Lower lobe of right lung (tissue), 2 donors: ENCODE results near the gene SMPD3. TPM values are rescaled to one million over a fixed set of nuclear protein-coding genes. Genes with fewer than 3 reads are reported as not detected.

ENCODE experiments used
- ATAC-seq, 2 donors: fragments of 200-7000 bp; cut with Tn5 transposase; one replicate each; pipeline ENCODE4 v1.9.1; 2020 to 2022; ENCODE audit warnings: mild to moderate bottlenecking in 2 of 2, moderate library complexity in 2 of 2
- DNase-seq: peaks from one replicate; pipeline ENCODE4 v3.0.0-alpha.2; 2020
- H3K27ac ChIP-seq: fragments of 200-600 bp; one replicate; pipeline ENCODE4 v1.8.0; 2022
- H3K27me3 ChIP-seq: fragments of 200-600 bp; one replicate; pipeline ENCODE4 v1.8.0; 2022; ENCODE audit warnings: low read depth
- H3K36me3 ChIP-seq: fragments of 200-600 bp; one replicate; pipeline ENCODE4 v1.8.0; 2022; ENCODE audit warnings: mild to moderate bottlenecking
- H3K4me1 ChIP-seq: fragments of 200-600 bp; one replicate; pipeline ENCODE4 v1.8.0; 2022
- H3K4me3 ChIP-seq: fragments of 200-600 bp; one replicate; pipeline ENCODE4 v1.8.0; 2022; ENCODE audit warnings: mild to moderate bottlenecking
- H3K9me3 ChIP-seq: fragments of 200-600 bp; one replicate; pipeline ENCODE4 v1.8.0; 2022
- CTCF ChIP-seq: fragments of 200-600 bp; IDR thresholded peaks from one replicate; pipeline ENCODE4 v1.8.0; 2022; ENCODE audit warnings: antibody characterized with exemption, mild to moderate bottlenecking
- intact Hi-C: fragments of 100-400 bp; cut with DNase I; formaldehyde crosslinking; loops from one replicate; pipeline ENCODE4 v1.11.0; 2022
- total RNA-seq: library from RNA; stranded (reverse); fragmentation: NEBNext Ultra II Directional; extraction: Animal tissue kit (Norgen Biotek cat#: 25700); gene quantifications from one replicate; pipeline ENCODE4 v1.2.1, GENCODE V29; 2021
- donor health status: DM: no; HTN: yes; CAD: no; lungs with severe emphysema.

Gene SMPD3
- total RNA-seq, 1 donor from 2014 or later, result 3.6 TPM

- TF ChIP-seq CTCF, result no peak
- no peaks in the 10 kb centered on the region for H3K9me3 ChIP-seq
- no peaks in the 10 kb centered on the region for H3K27me3 ChIP-seq
- peaks cover 29% of the 10 kb centered on the region for H3K4me1 ChIP-seq
- H3K4me3 ChIP-seq, result no peak overlapping the region
- no peak overlapping the region for H3K27ac ChIP-seq
- intact Hi-C loops, result no loop called here
- H3K36me3 ChIP-seq, result peaks cover 33% of the 10 kb centered on the region
- no peak for ATAC-seq
- DNase-seq, result no peak
Observed at GRCh38 chr16:68361485-68361884, 86.8 kb downstream of the SMPD3 start.

- TF ChIP-seq CTCF, result no peak
- DNase-seq, result no peak
- H3K36me3 ChIP-seq, result peaks cover 39% of the 10 kb centered on the region
- no peaks in the 10 kb centered on the region for H3K27me3 ChIP-seq
- intact Hi-C loops, result no loop called here
- peaks cover 35% of the 10 kb centered on the region for H3K4me1 ChIP-seq
- H3K9me3 ChIP-seq, result no peaks in the 10 kb centered on the region
- ATAC-seq, result no peak
- H3K27ac ChIP-seq, result no peak overlapping the region
- no peak overlapping the region for H3K4me3 ChIP-seq
Observed at GRCh38 chr16:68360956-68361355, 87.4 kb downstream of the SMPD3 start.

GRCh38 chr16:68360547-68360946 is 87.8 kb downstream of the SMPD3 start:
- peaks cover 38% of the 10 kb centered on the region for H3K4me1 ChIP-seq
- TF ChIP-seq CTCF, result no peak
- H3K27me3 ChIP-seq, result no peaks in the 10 kb centered on the region
- peaks cover 43% of the 10 kb centered on the region for H3K36me3 ChIP-seq
- ATAC-seq (no peak), DNase-seq (no peak)
- H3K27ac ChIP-seq, result no peak overlapping the region
- intact Hi-C loops, result no loop called here
- no peak overlapping the region for H3K4me3 ChIP-seq
- H3K9me3 ChIP-seq, result no peaks in the 10 kb centered on the region

GRCh38 chr16:68359398-68360191 is 88.7 kb downstream of the SMPD3 start:
- no peak for DNase-seq

GRCh38 chr16:68358951-68359350 is 89.4 kb downstream of the SMPD3 start:
- no peak overlapping the region for H3K27ac ChIP-seq
- peaks cover 23% of the 10 kb centered on the region for H3K4me1 ChIP-seq
- DNase-seq (no peak), ATAC-seq (no peak)
- no peak for TF ChIP-seq CTCF
- H3K36me3 ChIP-seq, result peaks cover 59% of the 10 kb centered on the region
- no peaks in the 10 kb centered on the region for H3K27me3 ChIP-seq
- intact Hi-C loops, result no loop called here
- no peaks in the 10 kb centered on the region for H3K9me3 ChIP-seq
- no peak overlapping the region for H3K4me3 ChIP-seq

More at GRCh38 chr16:68359398-68360191, 88.7 kb downstream of the SMPD3 start:
- TF ChIP-seq CTCF, result no peak
- no peaks in the 10 kb centered on the region for H3K9me3 ChIP-seq
- no peaks in the 10 kb centered on the region for H3K27me3 ChIP-seq
- peaks cover 29% of the 10 kb centered on the region for H3K4me1 ChIP-seq
- H3K36me3 ChIP-seq, result peaks cover 52% of the 10 kb centered on the region
- ATAC-seq, result no peak
- no peak overlapping the region for H3K4me3 ChIP-seq
- intact Hi-C loops, result no loop called here
- H3K27ac ChIP-seq, result no peak overlapping the region
